Activated CD4-positive, alpha-beta T cell treated with anti-CD3 and anti-CD28 coated beads, Interleukin-10, Interleukin-2, amounts not matched to agents 100 ng/mL and 50 ng/mL, durations not matched to agents 16 hours and 8 hours (primary cell): ENCODE results near the gene SERPINA12.
"Not testable (repeated sequence)": the region's sequence is repeated elsewhere in the genome, so short reads cannot be mapped to it uniquely, and the experiment has no call there.

Experiments
- DNase-seq: peaks from one replicate; pipeline ENCODE4 v3.0.0-alpha.2; 2020

SERPINA12 gene

GRCh38 chr14:94536836-94537235 lies 27.6 kb upstream of the SERPINA12 start:
- DNase-seq: no peak

- DNase-seq: no peak
These were observed 26.2 kb upstream of the SERPINA12 start for GRCh38 chr14:94535506-94535905.

- no peak for DNase-seq
These were observed 23.2 kb upstream of the SERPINA12 start for GRCh38 chr14:94532447-94532846.

- DNase-seq: no peak
These were observed 21.9 kb upstream of the SERPINA12 start for GRCh38 chr14:94531187-94531586.

GRCh38 chr14:94524093-94524492 lies 14.8 kb upstream of the SERPINA12 start:
- DNase-seq: no peak

- DNase-seq: no peak
These were observed 14.0 kb upstream of the SERPINA12 start for GRCh38 chr14:94523265-94523664.

GRCh38 chr14:94522115-94522724 lies 13.0 kb upstream of the SERPINA12 start:
- no peak for DNase-seq

- DNase-seq: no peak
These were observed 12.3 kb upstream of the SERPINA12 start for GRCh38 chr14:94521375-94522114.

- no peak for DNase-seq
These were observed 8.5 kb upstream of the SERPINA12 start for GRCh38 chr14:94517641-94518257.

- no peak for DNase-seq
These were observed 8.0 kb upstream of the SERPINA12 start for GRCh38 chr14:94517248-94517640.

- DNase-seq: no peak
These were observed 6.6 kb upstream of the SERPINA12 start for GRCh38 chr14:94515856-94516255.

- no peak for DNase-seq
These were observed 6.2 kb upstream of the SERPINA12 start for GRCh38 chr14:94515426-94515825.

- DNase-seq: no peak
These were observed 5.1 kb upstream of the SERPINA12 start for GRCh38 chr14:94514351-94514750.

- not testable (repeated sequence) for DNase-seq
These were observed 1.2 kb upstream of the SERPINA12 start for GRCh38 chr14:94510481-94510880.

- DNase-seq: no peak
These were observed 3.6 kb downstream of the SERPINA12 start for GRCh38 chr14:94505641-94506040.

GRCh38 chr14:94505206-94505605 lies 4.1 kb downstream of the SERPINA12 start:
- DNase-seq: no peak

- DNase-seq: no peak
These were observed 7.4 kb downstream of the SERPINA12 start for GRCh38 chr14:94501588-94502516.

GRCh38 chr14:94500264-94500663 lies 9.0 kb downstream of the SERPINA12 start:
- DNase-seq: no peak

- no peak for DNase-seq
These were observed 9.6 kb downstream of the SERPINA12 start for GRCh38 chr14:94499673-94500072.

GRCh38 chr14:94498215-94498614 lies 11.1 kb downstream of the SERPINA12 start:
- no peak for DNase-seq

- DNase-seq: no peak
These were observed 15.2 kb downstream of the SERPINA12 start for GRCh38 chr14:94494085-94494484.

GRCh38 chr14:94491511-94491910 lies 17.8 kb downstream of the SERPINA12 start:
- no peak for DNase-seq

- DNase-seq: no peak
These were observed 19.9 kb downstream of the SERPINA12 start for GRCh38 chr14:94489336-94489735.
